Stimulated activated naive CD4-positive, alpha-beta T cell treated with Interleukin-2 at 50 U/mL for 16 hours (primary cell): ENCODE measurements around the gene HNRNPH3.

ENCODE experiments used
- DNase-seq: peaks from one replicate; lab custom pipeline; 2025; lab: John Stamatoyannopoulos, UW

HNRNPH3 gene

GRCh38 chr10:68330852-68331454 lies 911 bp upstream of the HNRNPH3 start:
- no peak for DNase-seq

GRCh38 chr10:68332259-68333057 lies 594 bp downstream of the HNRNPH3 start, which contains the start of gene PBLD:
Gene PBLD, minus strand, starts transcription at chr10:68332928. Its CDS starts 26,084 bp downstream, at chr10:68306844.
- DNase-seq: peak; percentile 59

- no peak for DNase-seq
These were observed 1.2 kb downstream of the HNRNPH3 start for GRCh38 chr10:68333058-68333395.

DNA sequence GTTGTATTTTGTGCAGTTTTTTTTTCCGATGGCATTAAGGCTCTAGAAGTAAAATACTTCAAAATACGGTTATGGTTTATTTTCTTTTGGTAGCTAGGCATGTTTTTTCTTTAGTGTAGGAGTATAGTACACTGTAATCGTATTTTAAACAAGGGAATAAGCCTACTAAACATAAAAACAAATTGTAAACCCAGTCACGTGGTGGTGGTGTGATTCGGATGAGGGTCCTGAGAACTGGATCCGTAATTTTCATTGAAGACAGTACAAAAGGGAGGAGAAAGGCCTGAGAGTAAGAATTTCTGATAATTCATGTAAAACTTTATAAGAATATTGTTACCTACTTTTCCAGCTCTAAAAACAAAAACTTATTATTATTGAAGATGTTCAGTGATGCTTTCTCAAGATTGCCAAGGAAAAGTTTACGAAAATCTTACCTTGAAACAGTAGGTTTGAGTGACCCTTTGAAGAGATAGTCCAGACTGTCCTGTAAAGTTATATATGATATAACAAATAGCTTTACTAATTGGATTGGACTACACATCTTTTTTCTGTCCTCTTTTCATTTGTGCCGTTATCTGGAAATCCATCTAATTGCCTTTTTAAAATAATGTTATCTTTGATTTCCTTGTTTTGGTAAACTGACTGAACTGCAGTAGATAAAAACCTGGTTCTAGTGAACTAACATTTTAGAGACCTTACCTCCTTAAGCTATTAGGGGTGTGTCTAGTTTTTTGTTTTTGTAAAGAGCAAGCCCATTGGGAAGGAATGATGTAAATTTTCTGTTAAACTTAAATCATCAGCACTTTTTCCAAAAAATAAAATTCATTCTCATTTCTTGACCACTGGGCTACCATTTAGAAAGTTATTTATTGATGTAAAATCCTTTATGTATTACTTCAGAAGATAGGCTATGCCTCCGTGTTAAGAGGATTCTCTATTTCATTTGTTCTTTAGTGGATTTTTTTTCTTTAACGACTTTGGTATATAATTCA lies 1.9 kb downstream of the HNRNPH3 start:
- no peak for DNase-seq

- no peak for DNase-seq
These were observed 3.0 kb downstream of the HNRNPH3 start for GRCh38 chr10:68334672-68335467.

DNA sequence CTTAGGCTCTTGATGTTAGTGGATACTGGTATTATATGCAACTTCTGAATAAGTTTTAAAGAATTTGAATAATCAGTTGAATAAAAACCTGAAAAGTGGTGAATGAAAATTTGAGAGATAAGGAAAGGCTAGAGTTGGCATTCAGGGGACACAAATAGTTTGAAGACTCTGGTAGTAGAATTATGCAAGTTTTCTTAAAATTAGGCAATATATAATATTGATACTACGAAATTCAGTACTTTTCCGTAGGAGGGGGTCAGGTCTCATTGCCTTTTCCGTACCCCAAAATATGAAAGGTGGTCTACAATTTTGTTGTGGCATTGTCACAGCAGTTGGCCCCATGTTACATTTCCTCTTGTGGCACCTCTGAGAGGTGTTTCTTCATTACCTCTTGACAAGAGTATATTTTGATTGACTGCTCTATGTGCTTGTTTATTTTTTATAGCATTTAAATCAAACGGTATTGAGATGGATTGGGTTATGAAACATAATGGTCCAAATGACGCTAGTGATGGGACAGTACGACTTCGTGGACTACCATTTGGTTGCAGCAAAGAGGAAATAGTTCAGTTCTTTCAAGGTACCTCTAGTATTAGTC lies 5.0 kb downstream of the HNRNPH3 start:
- no peak for DNase-seq

- no peak for DNase-seq
These were observed 8.7 kb downstream of the HNRNPH3 start for GRCh38 chr10:68340358-68341080.

DNA sequence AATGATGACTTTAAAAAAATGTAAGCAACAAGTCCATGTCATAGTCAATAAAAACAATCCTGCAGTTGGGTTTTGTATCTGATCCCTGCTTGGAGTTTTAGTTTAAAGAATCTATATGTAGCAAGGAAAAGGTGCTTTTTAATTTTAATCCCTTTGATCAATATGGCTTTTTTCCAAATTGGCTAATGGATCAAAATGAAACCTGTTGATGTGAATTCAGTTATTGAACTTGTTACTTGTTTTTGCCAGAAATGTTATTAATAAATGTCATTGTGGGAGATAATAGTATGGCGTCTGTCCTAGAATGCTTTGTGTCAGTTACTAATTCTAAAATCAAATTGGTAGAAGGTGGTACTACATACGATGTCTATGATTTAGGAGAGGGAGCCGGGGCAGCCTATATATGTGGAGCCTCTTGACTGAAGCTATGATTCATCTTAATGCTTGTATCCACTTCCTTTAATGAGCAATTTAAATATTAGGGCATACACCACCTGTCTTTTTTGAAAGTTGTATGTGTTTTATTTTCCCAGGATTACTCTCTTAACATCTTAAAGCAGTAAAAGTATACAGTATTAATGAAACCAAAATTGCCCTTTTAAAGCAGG lies 11.1 kb downstream of the HNRNPH3 start:
- no peak for DNase-seq

DNA sequence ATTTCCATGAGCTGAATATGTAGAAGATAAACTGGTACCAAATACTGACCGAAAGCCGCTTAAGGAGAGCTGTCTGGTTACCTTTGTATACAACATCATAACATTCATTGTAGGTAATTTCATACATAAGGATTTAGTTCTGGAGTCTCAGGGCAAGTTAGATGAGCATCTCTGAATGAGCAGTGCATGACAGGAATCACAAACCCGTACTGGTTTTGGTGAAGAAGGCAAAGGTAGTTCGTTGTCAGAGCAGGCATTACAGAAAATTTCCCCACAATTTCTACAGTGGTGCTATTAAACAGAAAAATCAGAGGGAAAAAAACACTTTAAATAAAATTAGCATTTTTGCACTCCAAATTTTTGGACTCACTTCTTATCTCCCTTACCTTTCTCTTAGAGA lies 13.8 kb downstream of the HNRNPH3 start:
- no peak for DNase-seq

DNA sequence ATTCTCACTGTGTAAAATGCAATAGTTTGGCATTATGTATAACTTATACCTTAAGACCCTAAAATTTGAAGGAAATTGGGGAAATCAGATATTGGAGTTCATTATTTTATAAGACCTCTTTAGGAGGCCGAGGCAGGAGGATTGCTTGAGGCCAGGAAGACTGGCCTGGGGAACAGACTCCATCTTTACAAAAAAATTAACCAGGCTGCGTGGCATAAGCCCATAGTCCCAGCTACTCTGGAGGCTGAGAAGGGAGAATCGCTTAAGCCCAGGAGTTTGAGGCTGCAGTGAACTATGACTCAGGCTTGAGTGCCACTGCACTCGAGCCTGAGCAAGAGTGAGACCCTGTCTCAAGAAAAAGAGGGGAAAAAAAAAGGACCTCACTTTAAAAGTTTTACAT lies 14.9 kb downstream of the HNRNPH3 start:
- no peak for DNase-seq

DNA sequence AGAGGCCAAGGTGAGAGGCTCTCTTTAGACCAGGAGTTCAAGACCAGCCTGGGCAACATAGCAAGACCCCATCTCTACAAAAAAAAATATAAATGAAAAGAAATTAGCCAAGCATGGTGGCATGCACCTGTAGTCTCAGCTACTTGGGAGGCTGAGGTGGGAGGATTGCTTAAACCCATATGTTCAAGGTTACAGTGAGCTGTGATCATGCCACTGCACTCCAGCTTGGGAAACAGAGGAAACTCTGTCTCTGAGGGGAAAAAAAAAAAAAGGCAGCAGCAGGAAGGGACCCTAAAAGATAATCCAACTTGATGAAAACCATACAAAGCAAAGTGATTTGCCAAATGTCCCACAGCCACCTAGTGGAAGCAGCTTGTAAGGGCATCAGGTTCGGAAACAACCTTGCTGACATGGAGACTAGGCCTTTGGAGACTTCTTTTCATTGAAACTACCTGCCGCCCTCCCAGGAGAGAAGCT lies 16.4 kb downstream of the HNRNPH3 start:
- DNase-seq: peak; percentile 22

DNA sequence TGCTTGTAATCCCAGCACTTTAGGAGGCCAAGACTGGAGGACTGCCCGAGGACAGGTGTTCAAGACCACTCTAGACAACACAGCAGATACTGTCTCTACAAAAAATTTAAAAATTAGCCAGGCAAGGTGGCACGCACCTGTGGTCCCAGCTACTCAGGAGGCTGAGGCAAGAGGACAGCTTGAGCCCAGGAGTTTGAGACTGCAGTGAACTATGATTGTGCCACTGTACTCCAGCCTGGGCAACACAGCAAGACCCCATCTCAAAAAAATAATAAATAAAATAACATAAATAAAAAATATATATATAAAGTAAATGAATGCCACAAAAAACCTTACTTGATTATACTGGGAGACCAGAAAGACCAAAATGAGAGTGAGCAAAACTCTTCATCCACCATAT lies 21.7 kb downstream of the HNRNPH3 start:
- no peak for DNase-seq

DNA sequence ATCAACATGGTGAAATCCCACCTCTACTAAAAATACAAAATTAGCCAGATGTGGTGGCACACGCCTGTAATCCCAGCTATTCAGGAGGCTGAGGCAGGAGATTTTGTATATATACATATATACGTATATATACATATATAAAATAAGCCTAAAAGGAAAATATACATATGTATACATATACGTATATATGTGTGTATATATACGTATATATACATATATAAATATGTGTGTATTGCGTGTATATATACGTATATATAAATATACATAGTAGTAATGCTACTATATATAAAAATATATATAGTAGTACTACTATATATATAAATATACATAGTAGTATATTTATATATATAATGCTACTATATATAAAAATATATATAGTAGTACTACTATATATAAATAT lies 27.3 kb downstream of the HNRNPH3 start:
- DNase-seq: no peak

DNA sequence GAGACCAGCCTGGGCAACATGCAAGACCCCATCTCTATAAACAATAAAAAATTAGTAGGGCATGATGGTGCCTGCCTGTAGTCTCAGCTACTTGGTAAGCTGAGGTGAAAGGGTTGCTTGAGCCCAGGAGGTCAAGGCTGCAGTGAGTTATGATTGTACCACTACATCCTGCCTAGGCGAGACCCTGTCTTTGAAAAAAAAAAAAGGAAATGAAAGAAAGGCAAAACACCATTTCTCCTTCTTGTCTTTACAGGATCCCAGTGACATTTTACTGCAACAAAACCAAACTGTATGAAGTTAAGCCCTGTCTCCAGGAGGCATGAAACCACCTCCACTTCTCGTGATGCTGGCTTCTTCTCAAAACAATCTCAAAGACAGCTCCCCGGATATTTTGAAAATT lies 30.7 kb downstream of the HNRNPH3 start:
- DNase-seq: no peak

DNA sequence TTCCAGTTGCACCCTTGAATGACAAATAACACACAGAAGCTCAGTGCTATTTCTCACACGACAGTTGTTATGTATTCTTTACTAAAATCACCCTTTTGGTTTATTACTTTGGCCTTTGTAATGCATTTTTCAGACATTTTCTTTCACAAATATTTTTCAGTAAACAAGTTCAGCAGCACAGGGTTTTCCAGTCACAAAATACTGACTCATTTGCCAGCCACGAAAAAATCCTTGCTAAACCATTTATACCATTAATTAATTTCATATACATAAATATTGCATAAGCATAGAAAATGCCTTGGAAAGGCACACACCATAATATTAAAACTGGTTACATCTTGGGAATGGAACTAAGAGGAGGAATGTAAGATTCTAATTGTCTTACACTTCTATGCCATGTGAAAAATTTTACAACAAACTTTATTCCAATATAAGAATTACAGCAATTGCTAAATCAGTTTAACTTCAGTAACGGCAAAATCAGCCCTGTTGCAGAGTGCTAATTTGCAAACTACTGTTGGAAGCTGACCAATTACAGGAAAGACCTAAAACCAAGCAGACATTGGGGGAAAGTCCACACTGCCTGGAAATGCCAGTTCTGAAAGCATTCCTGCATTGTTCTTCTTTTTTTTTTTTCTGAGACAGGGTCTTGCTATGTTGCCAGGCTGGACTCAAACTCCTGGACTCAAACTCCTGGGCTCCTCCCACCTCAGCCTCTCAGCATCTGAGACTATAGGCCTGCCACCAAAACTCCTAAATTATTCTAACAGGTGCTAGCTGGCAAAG lies 32.4 kb downstream of the HNRNPH3 start:
- DNase-seq: no peak

DNA sequence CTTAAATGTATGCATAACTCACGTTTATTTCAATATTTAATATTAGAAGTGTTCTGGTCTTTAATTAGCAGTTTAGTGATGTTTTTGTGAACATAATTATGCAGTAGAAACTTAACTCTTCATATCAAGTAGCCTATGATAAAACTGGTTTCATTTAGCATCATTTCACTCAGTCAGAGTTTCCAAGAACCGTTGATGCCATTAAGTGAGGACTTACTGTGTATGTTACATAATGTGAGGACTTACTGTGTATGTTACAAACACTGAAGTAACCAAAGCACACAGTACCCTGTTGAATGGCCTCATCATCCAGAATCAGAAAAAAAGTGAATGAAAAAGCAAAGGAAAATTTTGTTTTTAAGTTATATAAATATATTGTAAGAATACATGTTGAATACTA lies 33.7 kb downstream of the HNRNPH3 start:
- no peak for DNase-seq

GRCh38 chr10:68366600-68366999 lies 34.7 kb downstream of the HNRNPH3 start:
- DNase-seq: no peak

- no peak for DNase-seq
These were observed 35.3 kb downstream of the HNRNPH3 start for GRCh38 chr10:68367121-68367520.

DNA sequence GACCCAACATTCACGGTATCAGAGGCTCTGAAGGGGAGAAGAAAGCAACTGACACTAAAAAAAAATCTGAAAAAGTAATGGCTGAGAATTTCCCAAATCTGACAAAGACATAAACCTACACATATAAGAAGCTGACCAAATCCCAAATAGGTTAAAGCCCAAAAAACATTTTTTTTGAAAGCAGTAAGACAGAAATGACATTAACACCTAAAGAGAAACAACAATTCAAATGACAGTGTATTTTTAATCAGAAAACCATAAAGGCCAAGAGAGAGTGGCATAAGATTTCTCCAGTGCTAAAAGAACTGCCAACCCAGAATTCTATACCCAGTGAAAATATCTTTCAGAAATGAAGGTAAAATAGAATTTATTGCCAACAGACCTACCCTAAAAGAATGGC lies 39.7 kb downstream of the HNRNPH3 start:
- no peak for DNase-seq
